GM12892 (cell line): Measurements from ENCODE around the gene CFAP299.

Source experiments
- POLR2A ChIP-seq: IDR thresholded peaks from 2 replicates; pipeline ENCODE4 v1.6.1; 2011; ENCODE audit warnings: low read depth, low read length, control low read depth
- POLR2AphosphoS5 ChIP-seq: IDR thresholded peaks from 2 replicates; pipeline ENCODE4 v1.6.1; 2011; ENCODE audit warnings: low read depth, low read length, control low read depth
- TAF1 ChIP-seq: IDR thresholded peaks from 2 replicates; pipeline ENCODE4 v1.6.1; 2011; ENCODE audit warnings: low read depth, mild to moderate bottlenecking, control low read depth, low read length, borderline replicate concordance

DNA sequence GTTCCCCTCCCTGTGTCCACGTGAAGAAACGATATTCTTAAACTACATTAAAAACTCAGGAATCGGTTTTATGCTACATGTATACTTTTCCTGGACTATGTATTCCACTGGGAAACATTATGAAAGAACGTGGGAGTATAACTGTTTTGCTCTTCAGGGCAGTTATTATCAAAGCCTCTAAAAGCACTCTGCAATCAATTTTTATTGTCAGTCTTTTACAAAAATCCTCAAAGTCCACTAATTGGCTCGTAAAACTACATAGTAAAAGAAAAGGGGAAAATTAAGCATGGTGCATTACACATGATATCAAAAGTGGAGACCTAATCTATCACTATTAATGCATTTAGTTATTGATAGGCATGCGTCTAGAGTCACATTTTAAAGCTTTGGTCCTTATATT is 11.4 kb upstream of the CFAP299 start:
- TF ChIP-seq POLR2A: no peak
- no peak for TF ChIP-seq POLR2AphosphoS5
- TF ChIP-seq TAF1: no peak
